ENCODE measurements around the gene NKX6-1.

The NKX6-1 gene

GRCh38 chr4:84472154-84472553 lies 26.9 kb downstream of the NKX6-1 start:
- no peak for DNase-seq

GRCh38 chr4:84470204-84470785 lies 28.8 kb downstream of the NKX6-1 start:
- no peak for DNase-seq

DNA sequence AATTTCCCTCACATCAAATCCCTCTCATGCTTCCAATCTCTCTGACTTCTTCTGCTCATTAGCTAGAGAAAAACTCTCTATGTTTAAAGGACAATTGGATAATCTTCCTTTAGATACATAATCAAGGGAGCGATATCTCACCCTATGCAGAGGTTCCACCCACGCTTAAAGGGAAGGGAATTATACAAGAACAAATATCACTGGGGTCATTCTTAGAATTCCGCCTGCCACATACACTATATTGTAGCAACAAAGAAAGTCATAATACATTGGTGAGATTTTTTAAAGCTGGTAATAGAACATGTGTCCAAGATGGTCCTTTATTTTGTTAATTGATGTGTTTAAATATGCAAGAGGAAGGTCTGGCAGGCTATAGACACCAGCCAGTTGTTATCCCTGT lies 31.5 kb downstream of the NKX6-1 start:
- DNase-seq, result no peak

DNA sequence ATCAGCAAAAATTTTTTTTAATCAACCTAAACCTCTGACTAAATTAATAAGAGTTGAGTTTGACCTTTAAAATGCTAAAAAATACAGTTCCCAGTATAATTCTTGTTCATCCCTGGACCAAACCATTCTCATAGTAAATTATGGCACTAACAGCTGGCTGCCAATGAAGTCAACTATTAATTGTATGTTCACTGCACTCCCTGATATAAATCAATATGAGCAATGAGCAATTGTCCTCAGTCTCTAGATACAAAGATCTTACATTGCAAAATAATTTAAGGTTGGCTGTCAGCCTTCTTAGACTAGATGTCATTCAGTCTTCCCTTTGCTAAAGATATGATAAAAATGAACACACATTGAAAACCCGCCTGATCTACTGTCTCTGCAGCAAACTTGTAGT lies 39.3 kb downstream of the NKX6-1 start:
- no peak for DNase-seq

- DNase-seq, result no peak
Measured at GRCh38 chr4:84456157-84456556, 42.9 kb downstream of the NKX6-1 start.

DNA sequence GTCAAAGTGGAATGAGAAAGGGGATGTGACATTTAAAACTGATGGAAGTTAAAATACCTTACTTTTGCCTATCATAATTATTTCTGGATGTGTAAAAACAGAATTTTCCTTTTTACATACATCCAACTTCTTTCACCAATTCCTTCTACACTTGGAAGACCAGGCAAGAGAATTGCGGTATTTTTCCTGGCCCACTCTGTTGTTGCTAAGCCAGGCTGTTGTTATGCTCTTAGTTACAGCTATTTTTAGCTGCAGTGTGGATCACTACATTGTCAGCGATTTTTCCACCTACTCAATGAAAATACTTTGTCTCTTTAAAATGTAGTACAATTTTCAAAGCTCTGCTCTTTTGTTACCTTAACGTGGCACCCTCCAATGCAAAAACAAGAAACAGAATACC lies 43.4 kb downstream of the NKX6-1 start:
- no peak for DNase-seq

- DNase-seq, result no peak
Measured at GRCh38 chr4:84451546-84451945, 47.5 kb downstream of the NKX6-1 start.

DNA sequence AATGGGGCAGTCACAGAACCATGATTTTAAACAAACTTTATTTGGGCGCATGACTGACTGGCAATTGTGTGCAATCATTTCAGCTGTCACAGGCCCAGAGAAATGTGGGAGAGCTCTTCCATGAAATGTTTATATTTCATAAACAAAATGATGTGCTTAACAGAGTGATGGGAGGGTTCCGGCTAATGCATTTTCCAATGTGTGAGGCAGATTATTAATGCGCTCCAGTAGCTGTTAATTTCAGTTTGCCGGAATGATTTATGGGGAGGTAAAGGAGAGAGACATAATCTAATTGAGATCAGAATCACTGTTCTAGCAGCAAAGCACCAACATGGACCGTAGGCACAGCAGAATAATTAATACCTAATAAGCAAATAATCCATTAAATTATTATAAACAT lies 55.6 kb downstream of the NKX6-1 start:
- no peak for DNase-seq

- no peak for DNase-seq
Measured at GRCh38 chr4:84442778-84443177, 56.3 kb downstream of the NKX6-1 start.
